B cell (primary cell): ENCODE measurements around the gene ITIH1. TPM values are rescaled to one million over a fixed set of nuclear protein-coding genes. Genes with fewer than 3 reads are reported as not detected.

Source experiments
- ATAC-seq: fragments of 200-7000 bp; cut with Tn5 transposase; one replicate; pipeline ENCODE4 v1.10.0; 2021; ENCODE audit warnings: low read depth, mild to moderate bottlenecking, moderate number of reproducible peaks, moderate library complexity
- CTCF ChIA-PET: fragments of 350-600 bp; sonication (Branson Sonifier 250); formaldehyde crosslinking; loops from one replicate; lab custom pipeline; 2021; ENCODE audit warnings: antibody characterized with exemption, inconsistent platforms; lab: Charles Lee
- POLR2A ChIA-PET: fragments of 350-600 bp; sonication (Branson Sonifier 250); formaldehyde crosslinking; loops from one replicate; lab custom pipeline; 2021; ENCODE audit warnings: antibody characterized with exemption; lab: Charles Lee
- DNase-seq: peaks from one replicate; pipeline ENCODE4 v3.0.0; 2013
- H2AFZ ChIP-seq: 2 replicates; pipeline ENCODE4 v1.6.1; 2012; ENCODE audit warnings: mild to moderate bottlenecking, low read depth, low read length; ENCODE audit not compliant: insufficient read depth, poor library complexity, severe bottlenecking
- H3K27ac ChIP-seq, 2 donors: 1 replicate in 1 of 2; 2 replicates in 1 of 2; pipeline ENCODE4 v1.5.1; 2012 to 2013; ENCODE audit warnings: low read length in 2 of 2, mild to moderate bottlenecking in 2 of 2, moderate library complexity in 1 of 2
- H3K27me3 ChIP-seq, 4 experiments: fragments of 200-600 bp in 1 of 4; sonication (generic) in 1 of 4; replicated peaks in 1 of 4; 1 replicate in 2 of 4; 2 replicates in 2 of 4; pipeline versions ENCODE4 v1.6.1 to v1.7.0; 2013 to 2016; ENCODE audit warnings: low read length in 3 of 4, mild to moderate bottlenecking in 2 of 4, mixed read lengths in 1 of 4, moderate library complexity in 1 of 4; ENCODE audit not compliant: insufficient read depth in 4 of 4, control insufficient read depth in 3 of 4; ENCODE audit errors: control extremely low read depth in 1 of 4
- H3K36me3 ChIP-seq, 2 experiments: replicated peaks in 1 of 2; 1 replicate in 1 of 2; 2 replicates in 1 of 2; pipeline versions ENCODE4 v1.6.1 to v1.7.1; 2013; ENCODE audit warnings: low read length in 1 of 2; ENCODE audit not compliant: insufficient read depth in 2 of 2, control insufficient read depth in 1 of 2; ENCODE audit errors: control extremely low read depth in 1 of 2, extremely low read depth in 1 of 2
- H3K4me1 ChIP-seq, 2 donors: fragments of 200-600 bp in 1 of 2; sonication (generic) in 1 of 2; 1 replicate in 1 of 2; 2 replicates in 1 of 2; pipeline versions ENCODE4 v1.5.1 to v1.6.1; 2013 to 2017; ENCODE audit warnings: low read length in 2 of 2; ENCODE audit not compliant: control insufficient read depth in 2 of 2, insufficient read depth in 2 of 2
- H3K4me2 ChIP-seq: replicated peaks from 2 replicates; pipeline ENCODE3; 2012; ENCODE audit warnings: mild to moderate bottlenecking, low read depth, low read length; ENCODE audit not compliant: poor library complexity, severe bottlenecking
- H3K4me3 ChIP-seq, 5 experiments: fragments of 200-600 bp in 1 of 5; sonication (generic) in 1 of 5; 1 replicate in 3 of 5; 2 replicates in 2 of 5; pipeline versions ENCODE4 v1.5.1 to v1.7.0; 2011 to 2016; ENCODE audit warnings: low read length in 4 of 5, mild to moderate bottlenecking in 4 of 5, low read depth in 2 of 5, control low read depth in 1 of 5, moderate library complexity in 1 of 5; ENCODE audit not compliant: insufficient read depth in 1 of 5; ENCODE audit errors: control extremely low read depth in 1 of 5, extremely low read depth in 1 of 5
- H3K79me2 ChIP-seq: fragments of 200-600 bp; sonication (generic); one replicate; pipeline ENCODE4 v1.6.0; 2016; ENCODE audit warnings: low read length; ENCODE audit not compliant: control insufficient read depth, insufficient read depth
- H3K9ac ChIP-seq: fragments of 200-600 bp; sonication (generic); 2 replicates; pipeline ENCODE4 v1.6.1; 2017; ENCODE audit warnings: mild to moderate bottlenecking, low read length, moderate library complexity
- H3K9me3 ChIP-seq, 3 donors: one replicate each; pipeline versions ENCODE4 v1.6.1 to v1.7.1; 2013; ENCODE audit warnings: low read length in 2 of 3; ENCODE audit not compliant: control insufficient read depth in 2 of 3, insufficient read depth in 1 of 3; ENCODE audit errors: control extremely low read depth in 1 of 3
- H4K20me1 ChIP-seq: 2 replicates; pipeline ENCODE4 v1.6.0; 2012; ENCODE audit warnings: mild to moderate bottlenecking, low read length; ENCODE audit not compliant: insufficient read depth, control insufficient read depth, poor library complexity, severe bottlenecking
- H3K27ac Mint-ChIP-seq: one replicate; pipeline ENCODE4 v1.8.0; 2021; ENCODE audit warnings: mixed read lengths
- H3K27me3 Mint-ChIP-seq: one replicate; pipeline ENCODE4 v1.8.0; 2021; ENCODE audit warnings: mixed read lengths
- H3K4me1 Mint-ChIP-seq: one replicate; pipeline ENCODE4 v1.8.0; 2021; ENCODE audit warnings: mixed read lengths
- H3K4me3 Mint-ChIP-seq: one replicate; pipeline ENCODE4 v1.8.0; 2021; ENCODE audit warnings: mixed read lengths
- H3K9me3 Mint-ChIP-seq: one replicate; pipeline ENCODE4 v1.8.0; 2022; ENCODE audit warnings: mixed read lengths; ENCODE audit not compliant: insufficient read depth
- EZH2 ChIP-seq: IDR thresholded peaks from 2 replicates; pipeline ENCODE4 v1.6.1; 2012; ENCODE audit warnings: borderline replicate concordance, low read depth, mild to moderate bottlenecking, moderate library complexity, low read length; ENCODE audit not compliant: insufficient read depth, poor library complexity, severe bottlenecking
- WGBS: methylation state at CpG from one replicate; pipeline ENCODE4 v1.1.5; 2013; ENCODE audit warnings: missing lambda C conversion rate; ENCODE audit not compliant: insufficient coverage; 5-methylcytosine and 5-hydroxymethylcytosine counted together
- intact Hi-C: fragments of 100-400 bp; cut with micrococcal nuclease; formaldehyde crosslinking; loops from one replicate; pipeline ENCODE4 v1.10.0; 2022
- polyA plus RNA-seq: library from polyadenylated mRNA; depleted of rRNA; stranded (reverse); fragments of >200 nt; gene quantifications from 2 replicates; pipeline ENCODE4 v1.2.3, GENCODE V29; 2012
- total RNA-seq, 2 donors: library from RNA; stranded (reverse); fragments of 120-200 nt in 1 of 2; gene quantifications; 1 replicate in 1 of 2; 2 replicates in 1 of 2; pipeline versions ENCODE4 v1.2.3 to v1.2.4, GENCODE V29; 2013 to 2022
- TF ChIP-seq, protein P1 (sequence below): fragments of 200-600 bp; IDR thresholded peaks from one replicate; pipeline ENCODE4 v1.8.0; 2022; ENCODE audit warnings: antibody characterized with exemption, mild to moderate bottlenecking

The ITIH1 gene
- total and polyA plus RNA-seq, 2 donors (not counting 1 experiment from before 2014, with no cell fraction given): 2.0 TPM; not detected in 1

DNA sequence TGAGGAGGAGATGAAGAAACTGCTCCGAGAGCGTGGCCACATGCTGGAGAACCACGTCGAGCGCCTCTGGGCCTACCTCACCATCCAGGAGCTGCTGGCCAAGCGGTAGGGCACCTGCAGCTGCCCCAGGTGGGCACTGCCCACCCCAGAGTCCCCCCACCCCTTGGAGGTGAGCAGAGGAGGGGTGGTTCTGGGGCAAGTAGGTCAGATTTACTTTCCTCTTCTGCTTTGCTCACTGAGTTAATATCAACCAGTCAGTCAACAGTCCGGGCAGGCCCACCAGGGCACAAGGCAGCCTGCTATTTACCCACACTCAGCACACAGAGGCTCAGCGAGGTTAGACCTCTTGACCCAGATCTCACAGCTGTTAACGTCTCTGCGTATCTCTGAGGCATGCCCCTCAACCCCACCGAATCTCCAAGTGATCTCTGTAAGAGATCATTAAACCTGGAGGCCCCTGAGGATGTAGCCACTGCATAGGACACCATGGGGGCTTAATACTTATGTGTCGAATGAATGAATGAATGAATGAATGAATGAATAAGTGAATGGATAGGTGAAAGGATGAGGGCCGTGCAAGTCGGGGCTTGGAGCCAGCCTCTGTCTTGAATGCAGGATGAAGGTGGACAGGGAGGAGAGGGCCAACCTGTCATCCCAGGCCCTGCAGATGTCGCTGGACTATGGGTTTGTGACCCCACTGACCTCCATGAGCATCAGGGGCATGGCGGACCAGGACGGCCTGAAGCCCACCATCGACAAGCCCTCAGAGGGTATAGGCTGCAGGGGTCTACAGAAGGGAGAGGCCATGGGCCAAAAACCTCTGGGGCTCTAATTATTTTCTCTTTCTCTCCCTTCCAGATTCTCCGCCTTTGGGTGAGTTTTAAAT lies 9.2 kb downstream of the ITIH1 start:
- Histone ChIP-seq H3K4me1 (no peaks in the 10 kb centered on the region), H4K20me1 (no peaks in the 10 kb centered on the region), H3K9me3 (no peaks in the 10 kb centered on the region), H2AFZ (no peak overlapping the region), H3K27me3 (no peaks in the 10 kb centered on the region), H3K79me2 (no peaks in the 10 kb centered on the region), H3K4me2 (no peak overlapping the region), H3K36me3 (no peaks in the 10 kb centered on the region), H3K9ac (no peak overlapping the region), H3K27ac (no peak overlapping the region), H3K4me3 (no peak overlapping the region)
- Mint-ChIP-seq H3K4me1 (no peaks in the 10 kb centered on the region), H3K4me3 (no peak overlapping the region), H3K9me3 (no peaks in the 10 kb centered on the region), H3K27ac (no peak overlapping the region), H3K27me3 (peaks cover 4% of the 10 kb centered on the region)
- TF ChIP-seq EZH2: no peak
- TF ChIP-seq, protein P1, sequence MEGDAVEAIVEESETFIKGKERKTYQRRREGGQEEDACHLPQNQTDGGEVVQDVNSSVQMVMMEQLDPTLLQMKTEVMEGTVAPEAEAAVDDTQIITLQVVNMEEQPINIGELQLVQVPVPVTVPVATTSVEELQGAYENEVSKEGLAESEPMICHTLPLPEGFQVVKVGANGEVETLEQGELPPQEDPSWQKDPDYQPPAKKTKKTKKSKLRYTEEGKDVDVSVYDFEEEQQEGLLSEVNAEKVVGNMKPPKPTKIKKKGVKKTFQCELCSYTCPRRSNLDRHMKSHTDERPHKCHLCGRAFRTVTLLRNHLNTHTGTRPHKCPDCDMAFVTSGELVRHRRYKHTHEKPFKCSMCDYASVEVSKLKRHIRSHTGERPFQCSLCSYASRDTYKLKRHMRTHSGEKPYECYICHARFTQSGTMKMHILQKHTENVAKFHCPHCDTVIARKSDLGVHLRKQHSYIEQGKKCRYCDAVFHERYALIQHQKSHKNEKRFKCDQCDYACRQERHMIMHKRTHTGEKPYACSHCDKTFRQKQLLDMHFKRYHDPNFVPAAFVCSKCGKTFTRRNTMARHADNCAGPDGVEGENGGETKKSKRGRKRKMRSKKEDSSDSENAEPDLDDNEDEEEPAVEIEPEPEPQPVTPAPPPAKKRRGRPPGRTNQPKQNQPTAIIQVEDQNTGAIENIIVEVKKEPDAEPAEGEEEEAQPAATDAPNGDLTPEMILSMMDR: no peak
- intact Hi-C loops: no loop called here
- ChIA-PET CTCF (no interaction called here), POLR2A (interaction anchor here (0.6 kb wide), 1 partner anchor 300 kb away, joined by 3 read pairs; no protein-coding TSS in a partner anchor)
- no peak for ATAC-seq
- no peak for DNase-seq
- WGBS: 95% methylated on average over 16 of the region's 19 CpGs

DNA sequence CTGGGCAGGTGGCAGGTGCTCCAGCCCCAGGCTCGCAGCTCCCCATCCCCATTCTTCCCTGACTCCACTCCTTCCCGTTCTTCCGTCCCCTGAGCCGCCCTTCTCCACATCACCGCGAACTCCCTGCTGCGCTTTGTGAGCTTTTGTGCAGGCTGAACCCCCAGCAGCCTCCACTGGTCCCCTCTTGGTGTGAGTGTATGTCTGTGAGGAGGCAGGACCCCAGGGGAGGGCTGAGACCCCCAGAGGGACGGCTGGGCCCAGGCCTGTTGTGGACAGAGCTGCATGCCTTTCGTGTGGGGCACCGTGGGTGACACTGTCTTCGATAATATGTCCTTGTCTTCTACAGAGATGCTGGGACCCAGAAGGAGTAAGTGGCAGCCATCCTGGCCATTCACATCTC lies 9.8 kb downstream of the ITIH1 start:
- H3K36me3 ChIP-seq: no peaks in the 10 kb centered on the region

More for the DNA sequence above, 9.8 kb downstream of the ITIH1 start:
- Histone ChIP-seq H3K4me1 (no peaks in the 10 kb centered on the region), H2AFZ (no peak overlapping the region), H3K79me2 (no peaks in the 10 kb centered on the region), H3K27me3 (no peaks in the 10 kb centered on the region), H3K9me3 (no peaks in the 10 kb centered on the region), H4K20me1 (no peaks in the 10 kb centered on the region), H3K4me3 (no peak overlapping the region), H3K9ac (no peak overlapping the region), H3K4me2 (no peak overlapping the region), H3K27ac (no peak overlapping the region)
- CTCF ChIA-PET: interaction anchor here (1.4 kb wide), 1 partner anchor 12 kb away, joined by 4 read pairs; no protein-coding TSS in a partner anchor
- no peak for DNase-seq
- Mint-ChIP-seq H3K9me3 (no peaks in the 10 kb centered on the region), H3K4me3 (no peak overlapping the region), H3K4me1 (no peaks in the 10 kb centered on the region), H3K27me3 (peaks cover 4% of the 10 kb centered on the region), H3K27ac (no peak overlapping the region)
- WGBS: 85% methylated on average over 6 of the region's 11 CpGs
- intact Hi-C loops: no loop called here
- POLR2A ChIA-PET: no interaction called here
- TF ChIP-seq, protein P1: no peak
- TF ChIP-seq EZH2: no peak
- ATAC-seq: no peak
